ENCODE results near the gene CYB561.
"Not testable (repeated sequence)": the region's sequence is repeated elsewhere in the genome, so short reads cannot be mapped to it uniquely, and the experiment has no call there.

Gene CYB561

DNA sequence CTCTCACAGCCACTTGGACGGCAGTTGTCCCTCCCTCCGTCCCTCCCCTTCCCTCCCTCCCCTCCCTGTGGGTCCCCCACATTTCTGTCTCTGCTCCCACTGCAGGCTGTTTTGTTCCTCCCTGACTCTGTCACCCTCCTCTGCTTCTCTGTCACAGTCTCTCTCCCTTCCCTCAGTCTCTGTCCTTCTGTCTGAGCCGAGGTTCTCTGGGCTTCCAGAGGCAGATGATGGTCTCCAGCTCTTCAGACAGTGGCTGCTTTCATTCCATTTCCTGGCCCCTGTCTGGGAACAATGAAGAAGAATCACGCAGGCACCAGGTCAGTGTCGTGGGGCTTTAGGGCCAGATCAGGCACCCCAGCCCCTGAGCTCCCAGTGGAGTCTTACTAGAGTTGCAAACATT lies 8.8 kb upstream of the CYB561 start:
- no peak for DNase-seq (ENCODE audit: low spot score)
- TF ChIP-seq, protein P1, sequence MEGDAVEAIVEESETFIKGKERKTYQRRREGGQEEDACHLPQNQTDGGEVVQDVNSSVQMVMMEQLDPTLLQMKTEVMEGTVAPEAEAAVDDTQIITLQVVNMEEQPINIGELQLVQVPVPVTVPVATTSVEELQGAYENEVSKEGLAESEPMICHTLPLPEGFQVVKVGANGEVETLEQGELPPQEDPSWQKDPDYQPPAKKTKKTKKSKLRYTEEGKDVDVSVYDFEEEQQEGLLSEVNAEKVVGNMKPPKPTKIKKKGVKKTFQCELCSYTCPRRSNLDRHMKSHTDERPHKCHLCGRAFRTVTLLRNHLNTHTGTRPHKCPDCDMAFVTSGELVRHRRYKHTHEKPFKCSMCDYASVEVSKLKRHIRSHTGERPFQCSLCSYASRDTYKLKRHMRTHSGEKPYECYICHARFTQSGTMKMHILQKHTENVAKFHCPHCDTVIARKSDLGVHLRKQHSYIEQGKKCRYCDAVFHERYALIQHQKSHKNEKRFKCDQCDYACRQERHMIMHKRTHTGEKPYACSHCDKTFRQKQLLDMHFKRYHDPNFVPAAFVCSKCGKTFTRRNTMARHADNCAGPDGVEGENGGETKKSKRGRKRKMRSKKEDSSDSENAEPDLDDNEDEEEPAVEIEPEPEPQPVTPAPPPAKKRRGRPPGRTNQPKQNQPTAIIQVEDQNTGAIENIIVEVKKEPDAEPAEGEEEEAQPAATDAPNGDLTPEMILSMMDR (IDR thresholded peaks at IDR 0.05; ENCODE audit: extremely low read depth, missing control alignments), result no peak

DNA sequence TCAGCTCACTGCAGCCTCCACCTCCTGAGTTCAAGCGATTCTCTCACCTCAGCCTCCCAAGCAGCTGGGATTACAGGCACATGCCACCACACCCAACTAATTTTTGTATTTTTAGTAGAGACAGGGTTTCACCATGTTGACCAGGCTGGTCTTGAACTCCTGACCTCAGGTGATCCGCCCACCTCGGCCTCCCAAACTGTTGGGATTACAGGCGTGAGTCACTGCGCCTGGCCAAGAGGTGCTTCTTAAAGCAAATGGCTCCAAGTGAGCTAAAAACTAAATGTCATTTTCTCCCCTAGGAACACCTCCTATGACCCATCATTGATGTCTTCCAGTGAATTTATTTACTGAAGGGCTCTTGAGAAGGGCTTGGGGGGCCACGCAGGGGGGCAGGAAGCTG lies 8.3 kb upstream of the CYB561 start:
- not testable (repeated sequence) for DNase-seq (ENCODE audit: low spot score)

GRCh38 chr17:63452962-63453551 lies 7.0 kb upstream of the CYB561 start:
- TF ChIP-seq, protein P1 (IDR thresholded peaks at IDR 0.05; ENCODE audit: extremely low read depth, missing control alignments), result no peak
- no peak for DNase-seq (ENCODE audit: low spot score)

DNA sequence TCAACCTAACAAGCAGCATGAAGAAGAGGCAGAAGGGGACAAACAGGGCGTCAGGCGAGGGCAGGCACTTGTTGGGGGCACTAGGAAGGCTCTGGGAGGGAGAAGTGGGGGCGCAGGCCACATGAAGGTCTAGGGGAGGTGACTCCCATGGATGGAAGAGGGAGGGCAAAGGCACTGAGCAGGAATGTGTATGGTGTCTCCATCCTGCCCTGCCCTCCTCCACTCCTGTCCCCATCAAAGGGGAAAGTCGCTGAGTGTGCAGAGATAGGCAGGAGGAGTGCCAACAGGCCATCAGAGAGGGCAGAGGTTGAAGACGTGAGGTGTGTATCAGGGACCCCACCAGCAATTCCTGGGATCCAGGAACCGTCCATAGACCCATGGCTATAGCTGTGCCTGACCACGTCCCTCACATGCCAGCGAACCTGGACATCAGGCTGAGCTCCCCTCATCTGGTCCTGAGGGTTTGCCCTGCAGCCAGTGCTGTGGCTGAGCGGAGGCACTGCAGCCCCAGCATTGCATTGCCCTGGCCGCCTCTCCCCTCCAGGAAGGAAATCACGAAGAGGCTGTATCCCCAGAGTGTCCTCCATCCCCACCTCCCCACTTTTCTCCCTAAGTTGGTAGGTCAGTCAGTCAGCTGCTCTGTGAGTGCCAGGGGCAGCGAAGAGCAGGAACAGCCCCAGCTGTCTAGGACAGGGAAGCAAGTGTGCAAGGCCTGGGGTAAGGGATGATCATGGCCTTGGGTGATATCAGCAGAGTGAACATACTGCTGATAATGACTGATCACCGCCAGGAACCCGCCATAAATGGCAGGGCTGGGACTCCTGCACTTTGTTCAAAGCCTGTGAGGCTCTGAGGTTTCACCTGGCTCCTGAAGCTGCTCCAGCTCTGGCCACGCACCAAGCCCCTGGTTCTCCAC lies 6.2 kb upstream of the CYB561 start:
- DNase-seq (ENCODE audit: low spot score), result no peak
- TF ChIP-seq, protein P1 (IDR thresholded peaks at IDR 0.05; ENCODE audit: extremely low read depth, missing control alignments), result no peak

GRCh38 chr17:63451150-63451549 lies 5.0 kb upstream of the CYB561 start:
- no peak for DNase-seq (ENCODE audit: low spot score)
- TF ChIP-seq, protein P1 (IDR thresholded peaks at IDR 0.05; ENCODE audit: extremely low read depth, missing control alignments), result no peak

DNA sequence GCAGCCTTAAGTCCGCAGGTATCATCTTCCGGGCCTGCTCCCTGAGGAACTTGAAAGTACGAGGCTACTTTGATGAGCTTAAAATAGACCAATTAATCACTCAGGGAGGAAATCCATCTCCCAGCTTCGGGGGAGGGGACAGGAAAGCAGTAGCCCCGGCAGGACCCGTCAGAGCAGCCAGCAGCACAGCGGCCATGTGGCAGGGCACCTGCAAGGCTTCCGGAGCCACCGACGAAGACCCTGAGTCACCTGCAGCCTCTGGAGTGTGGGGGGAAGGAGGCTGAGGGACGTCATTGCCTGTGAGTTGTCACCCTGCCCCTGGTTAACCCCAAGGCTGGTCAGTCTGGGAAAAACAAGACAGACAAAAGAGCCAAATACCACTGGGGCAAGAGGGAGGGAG lies 4.4 kb upstream of the CYB561 start:
- TF ChIP-seq, protein P1 (IDR thresholded peaks at IDR 0.05; ENCODE audit: extremely low read depth, missing control alignments), result no peak
- no peak for DNase-seq (ENCODE audit: low spot score)

DNA sequence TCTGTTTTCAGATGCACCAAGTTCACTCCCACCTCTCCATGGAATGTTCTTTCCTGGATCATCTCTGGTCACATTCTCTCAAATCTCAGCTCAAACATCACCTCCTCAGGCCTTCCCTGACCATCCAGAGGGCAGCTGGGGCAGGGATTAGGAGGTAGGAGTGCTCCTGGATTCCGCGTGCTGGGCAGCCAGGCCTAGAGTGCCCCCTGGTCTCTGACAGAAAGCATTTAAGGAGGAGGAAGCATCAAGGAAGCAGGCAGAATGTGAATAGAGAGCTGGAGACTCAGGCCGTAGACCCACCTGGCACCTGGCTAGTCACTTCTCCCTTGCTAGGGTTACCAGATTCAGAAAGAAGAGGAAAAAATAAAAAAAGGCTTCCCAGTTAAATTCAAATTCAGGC lies 2.5 kb upstream of the CYB561 start:
- no peak for DNase-seq (ENCODE audit: low spot score)
- TF ChIP-seq, protein P1 (IDR thresholded peaks at IDR 0.05; ENCODE audit: extremely low read depth, missing control alignments), result no peak

All from GM20000 (cell line).